Activated naive CD8-positive, alpha-beta T cell (primary cell): ENCODE results near the gene ZNF322.

ENCODE experiments used
- H3K27ac Mint-ChIP-seq: one replicate; pipeline ENCODE4 v1.8.0; 2021; ENCODE audit warnings: mixed read lengths
- H3K27me3 Mint-ChIP-seq: one replicate; pipeline ENCODE4 v1.8.0; 2021; ENCODE audit warnings: mixed read lengths
- H3K36me3 Mint-ChIP-seq: one replicate; pipeline ENCODE4 v1.8.0; 2021; ENCODE audit warnings: mixed read lengths
- H3K4me1 Mint-ChIP-seq: one replicate; pipeline ENCODE4 v1.8.0; 2021; ENCODE audit warnings: low read depth, mixed read lengths
- H3K4me3 Mint-ChIP-seq: one replicate; pipeline ENCODE4 v1.8.0; 2021; ENCODE audit warnings: mild to moderate bottlenecking, mixed read lengths
- H3K9me3 Mint-ChIP-seq: one replicate; pipeline ENCODE4 v1.8.0; 2021; ENCODE audit warnings: low read depth, mixed read lengths

ZNF322 gene

GRCh38 chr6:26599591-26599990, 60.0 kb downstream of the ZNF322 start:
- Mint-ChIP-seq H3K36me3 (peaks cover 11% of the 10 kb centered on the region), H3K27ac (peak overlapping the region; percentile 94), H3K4me1 (peaks cover 46% of the 10 kb centered on the region), H3K4me3 (peak overlapping the region; percentile 68), H3K27me3 (peaks cover 3% of the 10 kb centered on the region), H3K9me3 (no peaks in the 10 kb centered on the region)

GRCh38 chr6:26599134-26599533, 60.4 kb downstream of the ZNF322 start:
- Mint-ChIP-seq H3K4me1 (peaks cover 44% of the 10 kb centered on the region), H3K9me3 (no peaks in the 10 kb centered on the region), H3K36me3 (peaks cover 11% of the 10 kb centered on the region), H3K4me3 (peak overlapping the region; percentile 54), H3K27me3 (peaks cover 6% of the 10 kb centered on the region), H3K27ac (peak overlapping the region; percentile 94)

- Mint-ChIP-seq H3K9me3 (no peaks in the 10 kb centered on the region), H3K27me3 (peaks cover 13% of the 10 kb centered on the region), H3K27ac (no peak overlapping the region), H3K36me3 (peaks cover 11% of the 10 kb centered on the region), H3K4me3 (no peak overlapping the region), H3K4me1 (peaks cover 39% of the 10 kb centered on the region)
These were observed 61.3 kb downstream of the ZNF322 start for GRCh38 chr6:26598267-26598666.

GRCh38 chr6:26597821-26598220, 61.7 kb downstream of the ZNF322 start:
- Mint-ChIP-seq H3K36me3 (peaks cover 11% of the 10 kb centered on the region), H3K27ac (no peak overlapping the region), H3K9me3 (no peaks in the 10 kb centered on the region), H3K4me1 (peaks cover 39% of the 10 kb centered on the region), H3K27me3 (peaks cover 14% of the 10 kb centered on the region), H3K4me3 (no peak overlapping the region)

GRCh38 chr6:26597389-26597766, 62.2 kb downstream of the ZNF322 start:
- Mint-ChIP-seq H3K27me3 (peaks cover 14% of the 10 kb centered on the region), H3K36me3 (peaks cover 11% of the 10 kb centered on the region), H3K4me3 (no peak overlapping the region), H3K9me3 (no peaks in the 10 kb centered on the region), H3K4me1 (peaks cover 39% of the 10 kb centered on the region), H3K27ac (no peak overlapping the region)

- H3K27me3 Mint-ChIP-seq = peaks cover 17% of the 10 kb centered on the region
- no peaks in the 10 kb centered on the region for H3K9me3 Mint-ChIP-seq
- no peak within 1 kb of the TSS for H3K27ac Mint-ChIP-seq
- peaks cover 39% of the 10 kb centered on the region for H3K4me1 Mint-ChIP-seq
- H3K4me3 Mint-ChIP-seq = no peak within 1 kb of the TSS
- peaks cover 11% of the 10 kb centered on the region for H3K36me3 Mint-ChIP-seq
These were observed 62.8 kb downstream of the ZNF322 start, which contains the start of gene ABT1 for GRCh38 chr6:26596579-26597388. Gene ABT1 (plus strand): TSS chr6:26596953. CDS start chr6:26596983, 30 bp downstream.

- Mint-ChIP-seq H3K27ac (no peak overlapping the region), H3K36me3 (peaks cover 11% of the 10 kb centered on the region), H3K4me1 (peaks cover 35% of the 10 kb centered on the region), H3K4me3 (no peak overlapping the region), H3K27me3 (peaks cover 19% of the 10 kb centered on the region), H3K9me3 (no peaks in the 10 kb centered on the region)
These were observed 63.8 kb downstream of the ZNF322 start for GRCh38 chr6:26595669-26596269.

- H3K4me3 Mint-ChIP-seq = peak overlapping the region; percentile 28
These were observed 64.6 kb downstream of the ZNF322 start for GRCh38 chr6:26594730-26595632.

GRCh38 chr6:26594131-26594498, 65.4 kb downstream of the ZNF322 start:
- Mint-ChIP-seq H3K4me3 (no peak overlapping the region), H3K9me3 (no peaks in the 10 kb centered on the region), H3K4me1 (peaks cover 18% of the 10 kb centered on the region), H3K36me3 (peaks cover 5% of the 10 kb centered on the region), H3K27me3 (peaks cover 19% of the 10 kb centered on the region), H3K27ac (no peak overlapping the region)

More at GRCh38 chr6:26594730-26595632, 64.6 kb downstream of the ZNF322 start:
- no peaks in the 10 kb centered on the region for H3K9me3 Mint-ChIP-seq
- peaks cover 27% of the 10 kb centered on the region for H3K4me1 Mint-ChIP-seq
- peak overlapping the region; percentile 59 for H3K27ac Mint-ChIP-seq
- H3K36me3 Mint-ChIP-seq = peaks cover 10% of the 10 kb centered on the region
- peaks cover 19% of the 10 kb centered on the region for H3K27me3 Mint-ChIP-seq

GRCh38 chr6:26593278-26594130, 66.0 kb downstream of the ZNF322 start:
- H3K36me3 Mint-ChIP-seq = peaks cover 3% of the 10 kb centered on the region
- no peaks in the 10 kb centered on the region for H3K9me3 Mint-ChIP-seq
- H3K4me1 Mint-ChIP-seq = peaks cover 15% of the 10 kb centered on the region
- H3K27me3 Mint-ChIP-seq = peaks cover 19% of the 10 kb centered on the region
- H3K27ac Mint-ChIP-seq = no peak overlapping the region
- no peak overlapping the region for H3K4me3 Mint-ChIP-seq

- H3K27ac Mint-ChIP-seq = no peak overlapping the region
- no peak overlapping the region for H3K4me3 Mint-ChIP-seq
- no peaks in the 10 kb centered on the region for H3K9me3 Mint-ChIP-seq
- H3K27me3 Mint-ChIP-seq = peaks cover 19% of the 10 kb centered on the region
- peaks cover 7% of the 10 kb centered on the region for H3K4me1 Mint-ChIP-seq
- H3K36me3 Mint-ChIP-seq = no peaks in the 10 kb centered on the region
These were observed 66.9 kb downstream of the ZNF322 start for GRCh38 chr6:26592649-26593048.

- H3K4me1 Mint-ChIP-seq = no peaks in the 10 kb centered on the region
- H3K27me3 Mint-ChIP-seq = peaks cover 15% of the 10 kb centered on the region
- H3K36me3 Mint-ChIP-seq = no peaks in the 10 kb centered on the region
- H3K27ac Mint-ChIP-seq = no peak overlapping the region
- no peaks in the 10 kb centered on the region for H3K9me3 Mint-ChIP-seq
- no peak overlapping the region for H3K4me3 Mint-ChIP-seq
These were observed 70.6 kb downstream of the ZNF322 start for GRCh38 chr6:26588965-26589364.
